Ishikawa (cell line): ENCODE data around the gene KRT222.

Experiments
- CEBPB ChIP-seq: IDR thresholded peaks from 2 replicates; pipeline ENCODE4 v1.6.1; 2012
- CREB1 ChIP-seq: IDR thresholded peaks from 2 replicates; pipeline ENCODE4 v1.6.1; 2012; ENCODE audit warnings: low read depth
- EGR1 ChIP-seq: IDR thresholded peaks from 2 replicates; pipeline ENCODE4 v1.6.1; 2012
- EP300 ChIP-seq: IDR thresholded peaks from 2 replicates; pipeline ENCODE4 v1.6.1; 2012; ENCODE audit warnings: borderline replicate concordance
- FOXM1 ChIP-seq: IDR thresholded peaks from 2 replicates; pipeline ENCODE4 v1.6.1; 2012; ENCODE audit warnings: low read depth, borderline replicate concordance
- NFIC ChIP-seq: IDR thresholded peaks from 2 replicates; pipeline ENCODE4 v1.6.1; 2012
- RAD21 ChIP-seq: IDR thresholded peaks from 2 replicates; pipeline ENCODE4 v1.6.1; 2012; ENCODE audit warnings: low read depth
- TAF1 ChIP-seq: IDR thresholded peaks from 2 replicates; pipeline ENCODE4 v1.6.1; 2012; ENCODE audit warnings: low read depth, mild to moderate bottlenecking
- TCF12 ChIP-seq: IDR thresholded peaks from 2 replicates; pipeline ENCODE4 v1.6.1; 2012; ENCODE audit warnings: low read depth
- TEAD4 ChIP-seq: IDR thresholded peaks from 2 replicates; pipeline ENCODE4 v1.6.1; 2012
- YY1 ChIP-seq: IDR thresholded peaks from 2 replicates; pipeline ENCODE4 v1.6.1; 2012; ENCODE audit warnings: low read depth
- ZBTB7A ChIP-seq: IDR thresholded peaks from 2 replicates; pipeline ENCODE4 v1.6.1; 2012; ENCODE audit warnings: low read depth
- TF ChIP-seq, protein P1 (sequence below): IDR thresholded peaks from 2 replicates; pipeline ENCODE4 v1.6.1; 2012
- TF ChIP-seq, protein P2 (sequence below): IDR thresholded peaks from 2 replicates; pipeline ENCODE4 v1.6.1; 2012
- TF ChIP-seq, protein P3 (sequence below): IDR thresholded peaks from 2 replicates; pipeline ENCODE4 v1.6.1; 2012; ENCODE audit warnings: low read depth, mild to moderate bottlenecking

The KRT222 gene

DNA sequence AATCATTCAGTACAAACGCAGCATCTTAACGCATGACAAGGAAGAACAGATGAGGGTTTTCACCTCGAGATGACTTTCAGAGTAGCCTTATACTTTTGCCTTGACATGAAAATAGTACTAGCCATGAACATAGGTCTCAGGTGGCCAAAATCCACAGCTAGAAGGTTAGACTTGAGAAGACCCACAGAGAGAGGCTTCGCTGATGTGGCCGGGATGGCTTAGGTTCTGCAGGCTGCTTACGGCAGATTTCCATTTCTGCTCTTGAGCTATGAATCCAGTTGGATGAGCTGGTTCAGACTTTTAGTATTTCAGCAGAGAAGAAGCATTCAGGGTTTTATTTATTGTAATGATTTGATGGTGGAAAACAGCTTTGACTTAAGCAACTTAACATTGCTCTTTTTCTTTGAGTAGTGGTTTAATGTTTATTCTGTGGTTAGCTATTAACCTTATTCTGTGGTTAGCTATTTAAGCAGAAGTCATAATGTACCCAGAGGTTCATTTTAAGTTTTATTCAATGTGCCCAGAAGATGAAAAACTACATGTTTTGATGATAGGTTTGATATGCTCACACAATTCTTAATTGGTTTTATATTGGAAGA is 31.0 kb upstream of the KRT222 start:
- TF ChIP-seq, protein P1, sequence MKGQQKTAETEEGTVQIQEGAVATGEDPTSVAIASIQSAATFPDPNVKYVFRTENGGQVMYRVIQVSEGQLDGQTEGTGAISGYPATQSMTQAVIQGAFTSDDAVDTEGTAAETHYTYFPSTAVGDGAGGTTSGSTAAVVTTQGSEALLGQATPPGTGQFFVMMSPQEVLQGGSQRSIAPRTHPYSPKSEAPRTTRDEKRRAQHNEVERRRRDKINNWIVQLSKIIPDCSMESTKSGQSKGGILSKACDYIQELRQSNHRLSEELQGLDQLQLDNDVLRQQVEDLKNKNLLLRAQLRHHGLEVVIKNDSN, result no peak

DNA sequence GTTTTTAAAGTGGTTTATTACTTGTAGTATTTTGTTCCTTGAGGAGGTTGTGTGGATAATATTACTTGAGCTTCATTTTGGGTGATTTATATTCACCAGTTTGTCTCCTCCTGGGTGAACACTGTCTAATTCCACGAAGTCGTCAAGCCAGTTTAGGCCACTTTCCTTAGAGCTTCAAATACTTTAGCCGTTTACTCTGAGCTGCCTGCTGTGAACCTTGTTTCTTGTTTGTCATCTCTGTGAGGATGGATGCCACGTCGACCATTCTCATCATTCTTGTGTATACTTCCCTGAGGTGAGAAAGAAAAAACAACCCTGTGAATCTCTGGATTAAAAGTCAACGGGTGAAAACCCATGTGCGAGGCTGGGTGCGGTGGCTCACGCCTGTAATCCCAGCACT is 29.6 kb upstream of the KRT222 start:
- TF ChIP-seq YY1 (no peak), RAD21 (no peak), NFIC (no peak), TCF12 (no peak), EP300 (no peak), CEBPB (no peak), TAF1 (no peak), FOXM1 (no peak), TEAD4 (no peak), CREB1 (no peak), ZBTB7A (no peak), EGR1 (no peak)
- TF ChIP-seq, protein P2, sequence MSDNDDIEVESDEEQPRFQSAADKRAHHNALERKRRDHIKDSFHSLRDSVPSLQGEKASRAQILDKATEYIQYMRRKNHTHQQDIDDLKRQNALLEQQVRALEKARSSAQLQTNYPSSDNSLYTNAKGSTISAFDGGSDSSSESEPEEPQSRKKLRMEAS, result no peak
- TF ChIP-seq, protein P1, result no peak
- TF ChIP-seq, protein P3, sequence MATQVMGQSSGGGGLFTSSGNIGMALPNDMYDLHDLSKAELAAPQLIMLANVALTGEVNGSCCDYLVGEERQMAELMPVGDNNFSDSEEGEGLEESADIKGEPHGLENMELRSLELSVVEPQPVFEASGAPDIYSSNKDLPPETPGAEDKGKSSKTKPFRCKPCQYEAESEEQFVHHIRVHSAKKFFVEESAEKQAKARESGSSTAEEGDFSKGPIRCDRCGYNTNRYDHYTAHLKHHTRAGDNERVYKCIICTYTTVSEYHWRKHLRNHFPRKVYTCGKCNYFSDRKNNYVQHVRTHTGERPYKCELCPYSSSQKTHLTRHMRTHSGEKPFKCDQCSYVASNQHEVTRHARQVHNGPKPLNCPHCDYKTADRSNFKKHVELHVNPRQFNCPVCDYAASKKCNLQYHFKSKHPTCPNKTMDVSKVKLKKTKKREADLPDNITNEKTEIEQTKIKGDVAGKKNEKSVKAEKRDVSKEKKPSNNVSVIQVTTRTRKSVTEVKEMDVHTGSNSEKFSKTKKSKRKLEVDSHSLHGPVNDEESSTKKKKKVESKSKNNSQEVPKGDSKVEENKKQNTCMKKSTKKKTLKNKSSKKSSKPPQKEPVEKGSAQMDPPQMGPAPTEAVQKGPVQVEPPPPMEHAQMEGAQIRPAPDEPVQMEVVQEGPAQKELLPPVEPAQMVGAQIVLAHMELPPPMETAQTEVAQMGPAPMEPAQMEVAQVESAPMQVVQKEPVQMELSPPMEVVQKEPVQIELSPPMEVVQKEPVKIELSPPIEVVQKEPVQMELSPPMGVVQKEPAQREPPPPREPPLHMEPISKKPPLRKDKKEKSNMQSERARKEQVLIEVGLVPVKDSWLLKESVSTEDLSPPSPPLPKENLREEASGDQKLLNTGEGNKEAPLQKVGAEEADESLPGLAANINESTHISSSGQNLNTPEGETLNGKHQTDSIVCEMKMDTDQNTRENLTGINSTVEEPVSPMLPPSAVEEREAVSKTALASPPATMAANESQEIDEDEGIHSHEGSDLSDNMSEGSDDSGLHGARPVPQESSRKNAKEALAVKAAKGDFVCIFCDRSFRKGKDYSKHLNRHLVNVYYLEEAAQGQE, result no peak

DNA sequence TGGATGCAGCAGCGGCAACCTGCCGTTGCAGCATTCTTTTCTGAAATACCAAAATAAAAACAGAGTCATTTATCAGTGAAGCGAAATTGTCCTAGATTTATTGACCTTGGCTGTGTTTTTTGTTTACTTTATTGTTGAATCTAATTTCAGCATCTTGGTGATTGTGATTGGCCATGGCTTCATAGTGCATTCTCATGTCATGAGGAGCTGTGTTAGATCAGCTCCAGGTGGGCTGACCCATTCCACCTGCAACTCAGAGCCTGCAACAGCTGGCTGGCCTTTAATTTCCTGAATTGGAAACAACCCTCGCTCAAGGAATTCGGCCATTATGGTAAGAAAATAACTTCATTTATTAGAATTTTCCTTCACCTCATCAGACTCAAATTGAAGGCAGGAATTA is 22.1 kb upstream of the KRT222 start:
- no peak for TF ChIP-seq TEAD4
- TF ChIP-seq ZBTB7A, result no peak
- no peak for TF ChIP-seq CEBPB

DNA sequence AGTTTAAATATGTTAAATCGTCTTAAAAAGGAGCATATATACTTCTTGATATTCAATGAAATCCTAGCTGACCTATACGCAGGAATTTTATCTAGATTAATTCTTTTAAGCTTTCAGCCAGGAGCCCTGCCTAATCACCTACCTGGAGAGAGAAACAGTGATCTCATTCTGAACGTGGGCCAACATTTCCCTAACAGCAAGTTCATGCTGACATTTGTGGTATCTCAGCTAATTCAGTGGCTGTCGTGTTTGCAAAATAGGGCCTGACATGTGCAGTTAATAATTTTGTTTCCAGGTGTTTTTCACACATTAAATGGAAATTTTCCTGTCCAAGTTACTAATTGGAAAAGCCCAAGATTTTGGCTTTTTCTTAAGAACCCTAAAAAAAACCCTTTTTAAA is 21.2 kb upstream of the KRT222 start:
- TF ChIP-seq, protein P2, result no peak
- 0 out of 2 replicates have a peak, but pooled peaks have one; percentile 18 for TF ChIP-seq NFIC

DNA sequence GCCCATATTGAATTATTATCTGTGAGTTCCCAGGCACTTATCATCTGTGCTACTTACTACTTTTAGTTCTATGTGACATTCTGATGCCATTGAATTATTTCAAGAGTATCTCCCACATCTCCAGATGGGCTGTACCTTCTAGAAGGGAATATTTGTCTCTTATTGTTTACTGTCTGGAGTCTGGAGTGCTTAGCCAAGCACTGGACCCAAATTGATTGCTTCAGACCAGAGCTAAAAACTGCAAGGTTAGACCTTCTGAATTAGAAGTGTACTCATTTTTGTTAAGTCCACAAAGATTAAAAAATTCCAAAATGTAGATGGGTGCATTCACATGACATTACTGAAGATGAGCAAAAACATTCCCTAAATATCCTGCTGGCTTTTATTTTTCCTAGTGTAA is 16.0 kb upstream of the KRT222 start:
- TF ChIP-seq EP300, result no peak
- no peak for TF ChIP-seq TAF1
- TF ChIP-seq, protein P2, result no peak
- TF ChIP-seq NFIC, result no peak
- TF ChIP-seq CEBPB, result no peak
- TF ChIP-seq TCF12, result no peak
- TF ChIP-seq, protein P1, result no peak
- TF ChIP-seq, protein P3, result no peak

DNA sequence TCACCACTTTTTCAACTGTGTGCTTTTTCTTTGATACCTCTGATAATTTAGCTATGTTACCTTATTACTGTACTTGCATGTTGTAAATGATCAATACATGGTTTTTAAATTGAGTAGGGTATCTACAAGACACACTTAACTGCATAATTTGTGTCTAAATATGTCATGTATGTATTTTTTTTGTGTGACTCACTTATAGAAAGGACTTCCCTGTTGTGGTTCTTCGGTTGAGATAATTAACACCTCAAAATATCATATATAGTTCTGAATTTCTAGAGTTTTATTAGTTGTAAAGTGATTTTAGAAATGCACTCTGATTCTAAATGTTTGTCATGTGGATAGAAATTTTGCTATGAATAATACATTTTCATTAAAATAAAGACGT is 14.5 kb upstream of the KRT222 start:
- TF ChIP-seq, protein P3, result no peak
- TF ChIP-seq EP300 (no peak), CREB1 (no peak), YY1 (no peak), NFIC (no peak), EGR1 (no peak), ZBTB7A (no peak), TCF12 (no peak), RAD21 (no peak), TEAD4 (no peak), TAF1 (no peak), FOXM1 (no peak)
- TF ChIP-seq, protein P2, result no peak
- TF ChIP-seq, protein P1, result no peak
